ENCODE results near the gene MBP. TPM values are rescaled to one million over a fixed set of nuclear protein-coding genes. Genes with fewer than 3 reads are reported as not detected.
A peak's percentile ranks its signal among the peaks of the same experiment; 100 is the strongest.

The MBP gene
- total and polyA plus RNA-seq, 2 experiments from 2014 or later = 18.4 to 22.9 TPM

GRCh38 chr18:77098029-77098428 is 34.6 kb downstream of the MBP start:
- Histone ChIP-seq H3K9me2 (ENCODE audit: insufficient read depth) (no peaks in the 10 kb centered on the region), H3K4me3 (peak overlapping the region; percentile 28), H3F3A (replicated peaks; ENCODE audit: low read depth) (peaks cover 10% of the 10 kb centered on the region; the same call in 1 of the 2 replicates), H4K20me1 (replicated peaks; ENCODE audit: insufficient read depth) (no peaks in the 10 kb centered on the region), H3K27ac (ENCODE audit: low read depth) (peak overlapping the region; percentile 88), H3K36me3 (ENCODE audit: insufficient read depth) (no peaks in the 10 kb centered on the region), H3K27me3 (ENCODE audit: insufficient read depth) (no peaks in the 10 kb centered on the region), H3K4me1 (ENCODE audit: insufficient read depth) (peaks cover 53% of the 10 kb centered on the region), H3K79me2 (replicated peaks; ENCODE audit: insufficient read depth) (no peaks in the 10 kb centered on the region), H3K4me2 (peak overlapping the region; percentile 42), H2AFZ (no peak overlapping the region)
- no peaks in the 10 kb centered on the region for H3K9me3 Mint-ChIP-seq
- H3K4me1 Mint-ChIP-seq = peaks cover 63% of the 10 kb centered on the region
- DNase-seq (ENCODE audit: low spot score) (no peak), ATAC-seq (no peak; the same call in 2 of the 3 replicates)
- peak overlapping the region; percentile 64 for H3K4me3 Mint-ChIP-seq
- peaks cover 14% of the 10 kb centered on the region for H3K27me3 Mint-ChIP-seq (ENCODE audit: insufficient read depth, low read depth, poor library complexity)
- TF ChIP-seq ZNF462 (CRISPR knock-in tag; IDR thresholded peaks at IDR 0.05) (no peak), CREB1 (CRISPR knock-in tag; IDR thresholded peaks at IDR 0.05; ENCODE audit: low read depth) (no peak), STAT1 (IDR thresholded peaks at IDR 0.05; ENCODE audit: unreplicated experiment) (no peak), ZNF331 (CRISPR knock-in tag; IDR thresholded peaks at IDR 0.05; ENCODE audit: low read depth) (no peak), ZNF114 (CRISPR knock-in tag; IDR thresholded peaks at IDR 0.05) (no peak), JUNB (IDR thresholded peaks at IDR 0.05; ENCODE audit: unreplicated experiment) (no peak), EZH2 (IDR thresholded peaks at IDR 0.05; ENCODE audit: low read depth, unreplicated experiment) (no peak), NANOG (IDR thresholded peaks at IDR 0.05; ENCODE audit: borderline replicate concordance) (no peak)
- peak overlapping the region; percentile 87 for H3K27ac Mint-ChIP-seq
- peaks cover 4% of the 10 kb centered on the region; the same call in 2 of the 3 replicates for H3K36me3 Mint-ChIP-seq (ENCODE audit: low read depth)

Measured in GM23338 (cell line).